DND-41 (cell line): ENCODE measurements around the gene COQ2.

ENCODE experiments used
- CTCF ChIP-seq: IDR thresholded peaks from 2 replicates; pipeline ENCODE4 v1.5.1; 2012; ENCODE audit warnings: borderline replicate concordance, low read length, moderate library complexity, mild to moderate bottlenecking; ENCODE audit not compliant: poor library complexity, severe bottlenecking; ENCODE audit errors: extremely low read depth
- EZH2 ChIP-seq: IDR thresholded peaks from 3 replicates; pipeline ENCODE4 v1.6.1; 2012; ENCODE audit warnings: borderline replicate concordance, low read depth, mild to moderate bottlenecking, moderate library complexity, low read length, inconsistent platforms; ENCODE audit not compliant: severe bottlenecking

- TF ChIP-seq EZH2 (no peak), CTCF (no peak)
These were observed 30.8 kb upstream of the COQ2 start for GRCh38 chr4:83315341-83315870.
